BLaER1 treated with 17β-estradiol and CSF1 and Interleukin-3, amounts not matched to agents 10 nM and 100 nM (cell line): ENCODE measurements around the gene BRF1.
A peak's percentile ranks its signal among the peaks of the same experiment; 100 is the strongest.

ENCODE experiments used
- H3K27ac ChIP-seq, 11 experiments: shearing (Covaris generic); formaldehyde crosslinking; 2 replicates each; pipeline ENCODE4 v1.8.1; 2022
- H3K27me3 ChIP-seq, 11 experiments: shearing (Covaris generic); formaldehyde crosslinking; 2 replicates each; pipeline ENCODE4 v1.8.1; 2022
- H3K36me3 ChIP-seq, 11 experiments: shearing (Covaris generic); formaldehyde crosslinking; 2 replicates each; pipeline ENCODE4 v1.8.1; 2022
- H3K4me1 ChIP-seq, 10 experiments: shearing (Covaris generic); formaldehyde crosslinking; 2 replicates each; pipeline ENCODE4 v1.8.1; 2022
- H3K4me2 ChIP-seq, 11 experiments: shearing (Covaris generic); formaldehyde crosslinking; 2 replicates each; pipeline ENCODE4 v1.8.1; 2022
- H3K4me3 ChIP-seq, 10 experiments: shearing (Covaris generic); formaldehyde crosslinking; 2 replicates each; pipeline ENCODE4 v1.8.1; 2022
- H3K9ac ChIP-seq, 11 experiments: shearing (Covaris generic); formaldehyde crosslinking; 2 replicates each; pipeline ENCODE4 v1.8.1; 2022
- H3K9me3 ChIP-seq, 11 experiments: shearing (Covaris generic); formaldehyde crosslinking; replicated peaks in 1 of 11; 2 replicates each; pipeline ENCODE4 v1.8.1; 2022
- H4K20me1 ChIP-seq, 11 experiments: shearing (Covaris generic); formaldehyde crosslinking; 2 replicates each; pipeline ENCODE4 v1.8.1; 2022
- Cebpa-rat ChIP-seq, 11 experiments: shearing (Covaris generic); IDR thresholded peaks; 2 replicates each; pipeline ENCODE4 v1.8.1; 2022

The BRF1 gene

DNA sequence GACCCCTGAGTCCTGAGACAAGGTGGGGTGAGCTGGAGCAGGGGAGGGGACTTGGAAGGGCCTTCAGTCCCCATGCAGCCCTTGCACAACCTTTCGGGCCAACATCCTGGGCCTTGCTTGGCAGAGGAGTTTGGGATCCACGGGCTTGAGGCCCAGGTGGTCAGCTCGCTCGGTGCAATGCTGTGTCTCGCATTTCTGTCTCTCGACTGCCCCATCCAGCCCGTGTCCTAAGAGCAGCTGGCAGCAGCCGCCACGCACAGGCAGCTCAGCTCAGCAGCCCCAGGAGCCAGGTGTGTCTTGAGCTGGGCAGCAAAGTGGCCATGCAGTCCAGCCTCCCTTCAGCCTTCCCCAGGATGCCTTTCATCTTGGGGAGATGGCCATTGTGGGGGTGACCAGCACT, 24.5 kb upstream of the BRF1 start:
- peaks cover 72 to 84% (median 82%) of the 10 kb centered on the region in 10 experiments for H3K4me1 ChIP-seq

DNA sequence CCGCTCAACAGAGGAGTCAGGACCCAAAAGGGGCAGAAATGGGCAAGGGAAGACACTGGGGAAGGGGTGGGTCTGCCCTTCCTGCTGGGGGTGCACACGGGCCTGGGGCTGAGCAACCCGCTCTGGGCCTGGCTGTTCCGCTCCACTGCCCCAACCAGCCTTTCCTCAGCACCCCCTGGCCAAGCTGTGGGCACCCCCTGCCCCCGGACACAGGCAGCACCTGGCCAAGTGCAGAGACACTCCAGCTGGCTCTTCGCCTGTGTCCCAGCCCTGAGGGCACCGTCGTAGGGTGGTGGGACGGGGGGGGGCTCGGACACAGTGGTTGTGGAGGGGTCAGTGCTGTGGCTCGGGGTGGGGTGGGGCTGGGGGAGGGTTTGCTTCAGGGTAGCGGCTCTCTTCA, 24.1 kb upstream of the BRF1 start:
- Histone ChIP-seq H3K4me2 (peak overlapping the region; percentile 61 to 95 (median 83)), H3K4me1 (peaks cover 67 to 80% (median 78%) of the 10 kb centered on the region in 10 experiments), H3K36me3 (peaks cover 0 to 14% (median 0%) of the 10 kb centered on the region in 11 experiments; a peak in 7 of 22 replicates), H3K27me3 (no peaks in the 10 kb centered on the region), H3K9me3 (no peaks in the 10 kb centered on the region), H3K9ac (peak overlapping the region in 8 of 11 experiments; percentile 20 to 55 (median 42); a peak in 11 of 22 replicates), H3K27ac (peak overlapping the region in 5 of 11 experiments; percentile 5 to 39 (median 21); a peak in 5 of 22 replicates), H4K20me1 (peaks cover 81 to 100% (median 91%) of the 10 kb centered on the region in 11 experiments), H3K4me3 (no peak overlapping the region)
- TF ChIP-seq Cebpa-rat (IDR thresholded peaks at IDR 0.05) = no peak

More for the DNA sequence above, 24.5 kb upstream of the BRF1 start:
- Histone ChIP-seq H3K9ac (0 out of 22 replicates have a peak overlapping the region, but pooled peaks of 2 of the 11 experiments have one; percentile 31 to 33), H3K4me3 (no peak overlapping the region), H3K9me3 (peaks cover 0 to 1% (median 0%) of the 10 kb centered on the region in 11 experiments; a peak in 1 of 22 replicates), H4K20me1 (peaks cover 85 to 100% (median 93%) of the 10 kb centered on the region in 11 experiments), H3K27ac (no peak overlapping the region; a peak in 1 of 22 replicates), H3K27me3 (no peaks in the 10 kb centered on the region), H3K36me3 (peaks cover 0 to 12% (median 0%) of the 10 kb centered on the region in 11 experiments; a peak in 7 of 22 replicates), H3K4me2 (peak overlapping the region; percentile 57 to 95 (median 87))
- no peak for TF ChIP-seq Cebpa-rat (IDR thresholded peaks at IDR 0.05)

DNA sequence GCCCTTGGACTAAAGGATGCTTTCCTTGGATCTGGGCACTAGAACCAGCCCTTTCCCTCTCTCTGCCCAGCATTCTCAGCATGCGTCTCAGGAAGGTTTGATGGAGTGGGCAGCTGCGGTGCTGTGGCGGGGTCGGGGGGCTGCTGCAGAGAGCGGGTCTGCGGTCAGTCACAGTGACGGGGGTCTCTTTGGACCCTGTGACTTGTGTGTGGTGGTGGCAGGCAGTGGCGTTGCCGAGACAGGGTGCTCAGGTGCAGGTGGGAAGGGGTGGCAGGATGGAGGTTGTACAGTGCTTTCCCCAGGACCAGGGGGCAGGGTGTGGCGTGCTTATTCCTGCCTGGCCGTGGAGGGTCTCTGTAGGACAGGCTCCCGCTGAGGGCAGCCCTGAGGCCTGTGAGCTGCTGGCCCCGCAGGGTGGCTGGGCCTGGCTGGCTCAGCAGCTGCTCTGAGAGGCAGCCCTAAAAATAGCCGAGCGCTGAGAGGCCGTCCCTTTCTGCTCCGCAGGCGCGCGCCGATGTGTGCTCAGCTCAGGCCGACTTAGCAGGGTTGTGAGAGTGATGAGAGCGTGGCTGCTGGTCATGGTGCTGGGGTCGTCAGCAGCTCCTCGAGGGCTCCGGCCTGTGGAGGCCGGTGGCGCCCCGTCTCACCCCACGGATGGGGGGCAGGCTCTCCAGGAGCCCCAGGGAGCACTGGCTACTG, 23.4 kb upstream of the BRF1 start:
- H3K27me3 ChIP-seq = no peaks in the 10 kb centered on the region
- H3K4me3 ChIP-seq = no peak overlapping the region
- H3K27ac ChIP-seq = peak overlapping the region in 6 of 11 experiments; percentile 5 to 39 (median 20); a peak in 4 of 22 replicates
- peaks cover 0 to 15% (median 0%) of the 10 kb centered on the region in 11 experiments; a peak in 7 of 22 replicates for H3K36me3 ChIP-seq
- H4K20me1 ChIP-seq = peaks cover 75 to 100% (median 84%) of the 10 kb centered on the region in 11 experiments
- peak overlapping the region in 8 of 11 experiments; percentile 20 to 55 (median 42); a peak in 11 of 22 replicates for H3K9ac ChIP-seq
- peaks cover 61 to 74% (median 71%) of the 10 kb centered on the region in 10 experiments for H3K4me1 ChIP-seq
- TF ChIP-seq Cebpa-rat (IDR thresholded peaks at IDR 0.05) = no peak
- H3K4me2 ChIP-seq = peak overlapping the region; percentile 61 to 95 (median 81)
- H3K9me3 ChIP-seq = no peaks in the 10 kb centered on the region

DNA sequence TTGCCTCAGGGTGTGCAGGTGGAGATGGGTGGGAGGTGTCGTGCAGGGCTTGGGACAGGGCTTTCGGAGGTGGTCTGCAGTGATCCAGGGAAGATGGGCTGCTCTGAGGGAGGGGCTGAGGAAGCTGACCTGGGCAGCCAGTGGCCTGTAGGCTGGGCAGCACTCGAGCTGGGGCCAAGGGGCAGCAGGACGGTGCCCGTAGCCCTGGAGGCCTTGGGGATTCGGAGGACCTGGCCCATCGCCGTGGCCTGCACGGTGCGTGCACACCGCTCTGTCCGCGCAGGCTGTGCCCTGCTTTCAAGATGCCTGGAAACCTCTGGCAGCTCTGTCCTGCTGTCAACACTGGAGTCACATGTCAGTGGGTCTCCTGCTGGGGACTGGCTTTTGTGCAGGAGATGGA, 22.9 kb upstream of the BRF1 start:
- peak overlapping the region in 6 of 11 experiments; percentile 2 to 55 (median 42); a peak in 5 of 22 replicates for H3K9ac ChIP-seq
- H3K36me3 ChIP-seq = peaks cover 0 to 15% (median 0%) of the 10 kb centered on the region in 11 experiments; a peak in 7 of 22 replicates
- peaks cover 55 to 68% (median 66%) of the 10 kb centered on the region in 10 experiments for H3K4me1 ChIP-seq
- H3K4me3 ChIP-seq = no peak overlapping the region
- no peaks in the 10 kb centered on the region for H3K27me3 ChIP-seq
- peaks cover 73 to 99% (median 78%) of the 10 kb centered on the region in 11 experiments for H4K20me1 ChIP-seq
- H3K27ac ChIP-seq = peak overlapping the region in 1 of 11 experiments; percentile 39; a peak in 1 of 22 replicates
- no peaks in the 10 kb centered on the region for H3K9me3 ChIP-seq
- H3K4me2 ChIP-seq = peak overlapping the region; percentile 61 to 95 (median 81)
- TF ChIP-seq Cebpa-rat (IDR thresholded peaks at IDR 0.05) = no peak

DNA sequence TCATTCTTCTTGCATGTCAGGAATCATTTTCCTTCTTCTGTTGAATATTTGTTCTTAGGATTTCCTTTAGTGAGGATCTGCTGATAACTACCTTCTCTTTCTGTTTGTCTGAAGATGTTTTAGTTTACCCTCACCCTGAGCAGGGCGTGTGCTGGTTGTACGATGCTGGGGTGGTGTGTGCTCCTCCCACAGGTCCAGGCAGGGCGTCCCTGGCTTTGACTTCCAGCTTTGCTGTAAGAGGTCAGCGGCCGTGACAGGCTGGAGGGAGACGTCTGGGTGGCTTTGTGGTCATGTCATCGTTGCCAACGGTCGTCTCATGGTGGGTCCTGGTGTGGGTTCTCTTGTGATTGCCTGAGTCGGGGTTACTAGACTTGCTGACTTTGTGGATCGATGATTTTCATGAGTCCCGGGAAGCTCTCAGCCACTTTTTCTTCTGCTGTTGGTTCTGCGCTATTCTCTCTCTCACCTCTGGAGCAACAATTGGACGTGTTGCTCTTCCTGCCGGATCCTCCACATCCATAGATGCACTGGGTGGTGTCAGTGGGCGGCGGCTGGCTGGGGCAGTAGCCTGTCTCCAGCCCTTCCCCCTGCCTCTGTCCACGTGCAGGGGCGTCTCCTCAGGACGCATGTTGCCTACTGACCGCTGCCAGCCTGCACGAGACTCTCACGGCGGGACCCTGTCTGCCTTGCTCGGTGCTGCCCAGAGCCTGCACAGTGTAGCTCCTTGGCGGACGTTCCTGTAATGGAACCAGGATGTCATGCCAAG, 22.2 kb upstream of the BRF1 start:
- Histone ChIP-seq H3K27me3 (no peaks in the 10 kb centered on the region), H3K27ac (peak overlapping the region in 1 of 11 experiments; percentile 13; a peak in 1 of 22 replicates), H3K4me2 (peak overlapping the region; percentile 61 to 95 (median 81)), H3K9me3 (no peaks in the 10 kb centered on the region), H3K36me3 (peaks cover 0 to 15% (median 0%) of the 10 kb centered on the region in 11 experiments; a peak in 7 of 22 replicates), H3K4me3 (no peak overlapping the region), H3K9ac (peak overlapping the region in 5 of 11 experiments; percentile 11 to 26 (median 24); a peak in 2 of 22 replicates), H4K20me1 (peaks cover 70 to 97% (median 76%) of the 10 kb centered on the region in 11 experiments), H3K4me1 (peaks cover 51 to 65% (median 62%) of the 10 kb centered on the region in 10 experiments)
- no peak for TF ChIP-seq Cebpa-rat (IDR thresholded peaks at IDR 0.05)

DNA sequence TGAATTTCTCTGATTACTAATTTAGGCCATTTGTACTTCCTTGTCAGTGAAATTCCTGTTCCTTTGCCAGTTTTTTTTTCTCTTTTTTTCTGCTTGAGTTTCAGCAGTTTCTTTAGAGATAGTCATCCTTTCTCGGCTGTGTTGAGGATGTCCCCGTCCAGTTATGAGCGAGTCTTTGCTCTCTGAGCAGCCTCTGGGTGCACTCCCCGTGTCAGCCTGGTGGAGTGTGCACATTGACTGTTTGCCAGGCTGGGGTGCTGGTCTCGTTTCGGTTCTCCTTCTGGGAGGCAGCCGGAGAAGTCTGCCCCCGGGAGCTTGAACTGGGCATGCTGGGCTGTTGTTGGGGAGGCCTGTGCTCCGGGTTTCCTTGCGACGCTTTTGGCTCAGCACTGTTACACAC, 16.7 kb upstream of the BRF1 start:
- Histone ChIP-seq H3K4me3 (0 out of 20 replicates have a peak overlapping the region, but pooled peaks of 1 of the 10 experiments have one; percentile 13), H4K20me1 (peaks cover 39 to 67% (median 50%) of the 10 kb centered on the region in 11 experiments), H3K36me3 (peaks cover 0 to 8% (median 0%) of the 10 kb centered on the region in 11 experiments; a peak in 6 of 22 replicates), H3K27ac (no peak overlapping the region), H3K4me2 (peak overlapping the region; percentile 90 to 100 (median 99)), H3K9me3 (no peaks in the 10 kb centered on the region), H3K27me3 (no peaks in the 10 kb centered on the region), H3K4me1 (peaks cover 47 to 54% (median 51%) of the 10 kb centered on the region in 10 experiments), H3K9ac (peak overlapping the region in 3 of 11 experiments; percentile 14 to 25 (median 15); a peak in 3 of 22 replicates)
- no peak for TF ChIP-seq Cebpa-rat (IDR thresholded peaks at IDR 0.05)

DNA sequence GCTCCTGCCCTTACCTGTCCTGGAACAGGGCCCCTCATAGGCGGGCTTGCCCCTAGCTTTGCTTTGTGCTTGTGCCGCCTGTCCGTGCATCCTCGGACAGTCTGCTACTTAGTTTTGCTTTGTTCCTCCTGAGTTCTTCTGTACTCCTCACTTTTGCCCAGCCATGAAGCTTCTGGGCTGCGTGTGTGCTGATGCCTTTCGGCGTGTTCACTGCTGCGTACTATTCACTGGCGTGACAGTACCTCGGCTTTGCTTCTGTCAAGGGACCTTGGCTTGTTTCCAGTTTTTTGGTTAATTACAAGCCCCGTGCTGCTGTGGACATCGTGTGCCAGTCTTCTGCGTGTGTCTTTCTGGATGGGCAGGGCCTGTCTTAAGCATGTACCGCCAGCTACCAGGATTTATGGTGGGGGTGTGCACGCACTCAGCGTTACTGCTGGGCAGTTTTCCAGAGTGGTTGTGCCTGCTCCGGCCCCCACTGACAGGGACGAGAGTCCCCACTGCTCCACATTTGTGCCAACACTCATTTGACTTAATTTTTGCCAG, 16.2 kb upstream of the BRF1 start:
- H3K4me1 ChIP-seq = peaks cover 43 to 54% (median 52%) of the 10 kb centered on the region in 10 experiments
- H3K9me3 ChIP-seq = no peaks in the 10 kb centered on the region
- TF ChIP-seq Cebpa-rat (IDR thresholded peaks at IDR 0.05) = no peak
- no peaks in the 10 kb centered on the region for H3K27me3 ChIP-seq
- H3K27ac ChIP-seq = no peak overlapping the region
- 0 out of 20 replicates have a peak overlapping the region, but pooled peaks of 1 of the 10 experiments have one; percentile 13 for H3K4me3 ChIP-seq
- peak overlapping the region in 4 of 11 experiments; percentile 14 to 84 (median 20); a peak in 3 of 22 replicates for H3K9ac ChIP-seq
- H3K36me3 ChIP-seq = peaks cover 0 to 8% (median 0%) of the 10 kb centered on the region in 11 experiments; a peak in 6 of 22 replicates
- peaks cover 37 to 62% (median 47%) of the 10 kb centered on the region in 11 experiments; a peak in 21 of 22 replicates for H4K20me1 ChIP-seq
- peak overlapping the region; percentile 90 to 100 (median 99) for H3K4me2 ChIP-seq

DNA sequence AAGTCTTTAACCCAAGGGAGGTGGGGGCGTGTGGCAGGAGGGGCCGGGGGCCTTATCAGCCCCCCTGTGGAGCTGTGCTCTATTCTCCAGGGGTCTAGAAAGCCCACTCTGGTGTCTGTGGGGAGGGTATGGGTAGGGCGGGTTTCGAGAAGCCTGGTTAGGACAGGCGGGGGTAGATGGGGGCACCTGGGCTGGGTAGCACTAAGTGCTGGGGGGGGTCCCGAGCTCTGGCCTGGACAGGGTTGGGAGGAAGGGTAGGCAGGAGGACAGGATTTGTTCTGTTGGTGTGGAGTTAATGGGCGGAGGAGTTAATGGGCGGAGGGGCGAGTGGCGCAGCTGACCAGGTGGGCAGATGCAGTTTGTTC, 15.8 kb upstream of the BRF1 start:
- Histone ChIP-seq H3K4me2 (peak overlapping the region; percentile 90 to 100 (median 99)), H4K20me1 (peaks cover 37 to 57% (median 44%) of the 10 kb centered on the region in 11 experiments; a peak in 21 of 22 replicates), H3K4me3 (peak overlapping the region in 2 of 10 experiments; percentile 71 to 81; a peak in 3 of 20 replicates), H3K9ac (peak overlapping the region in 4 of 11 experiments; percentile 79 to 84 (median 82); a peak in 5 of 22 replicates), H3K4me1 (peaks cover 41 to 58% (median 56%) of the 10 kb centered on the region in 10 experiments), H3K9me3 (no peaks in the 10 kb centered on the region), H3K36me3 (peaks cover 0 to 8% (median 0%) of the 10 kb centered on the region in 11 experiments; a peak in 2 of 22 replicates), H3K27me3 (no peaks in the 10 kb centered on the region), H3K27ac (no peak overlapping the region)
- TF ChIP-seq Cebpa-rat (IDR thresholded peaks at IDR 0.05) = no peak
